Measurements from ENCODE around the gene HS3ST5.

HS3ST5 gene

DNA sequence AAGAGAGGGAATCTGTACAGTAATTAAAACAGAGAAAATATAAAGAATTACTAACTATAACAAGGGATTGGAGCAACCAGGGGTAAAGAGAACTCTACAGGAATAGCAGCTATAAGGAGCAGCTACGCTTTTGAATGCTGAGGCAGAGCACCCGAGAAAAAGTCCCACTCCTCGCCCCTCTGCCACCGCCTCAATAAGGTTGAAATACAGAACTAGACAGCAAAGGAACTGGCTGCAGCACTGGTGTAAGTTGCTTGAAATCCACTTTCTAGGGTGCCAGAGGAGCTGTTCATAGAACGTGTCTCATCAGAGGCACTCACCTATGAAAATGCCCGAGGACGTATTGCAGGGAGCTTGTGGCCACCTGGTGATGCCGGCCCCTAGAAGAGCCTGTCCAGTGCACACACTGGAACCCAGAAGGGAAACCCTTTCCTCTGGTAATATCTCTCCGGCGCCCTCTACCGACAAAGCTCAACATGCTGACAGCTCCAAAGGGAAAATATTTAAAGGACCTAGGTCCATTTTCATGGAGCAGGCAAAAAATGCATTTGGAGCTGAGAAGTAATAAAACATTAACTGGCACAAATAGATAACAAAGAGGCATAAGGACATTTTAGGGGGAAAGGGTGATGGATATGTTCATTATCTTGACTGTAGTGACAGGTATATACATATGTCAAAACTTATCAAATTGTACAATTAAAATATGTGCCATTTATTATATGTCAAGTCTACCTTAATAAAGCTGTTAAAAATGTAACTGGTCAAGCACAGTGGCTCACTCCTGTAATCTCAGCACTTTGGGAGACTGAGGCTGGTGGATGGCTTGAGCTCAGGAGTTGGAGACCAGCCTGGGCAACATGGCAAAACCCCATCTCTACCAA lies 234.5 kb downstream of the HS3ST5 start:
- no peak for TF ChIP-seq JUND (IDR thresholded peaks at IDR 0.05; ENCODE audit: low read depth)
- in situ Hi-C loops (cut with HindIII; ENCODE audit: low pct_unique_long_range_greater_than_20kb, low sequenced_read_pairs) = no loop called here
- DNase-seq (ENCODE audit: low read depth in 1 of 2, low spot score in 1 of 2) = peak; percentile 30 to 74

DNA sequence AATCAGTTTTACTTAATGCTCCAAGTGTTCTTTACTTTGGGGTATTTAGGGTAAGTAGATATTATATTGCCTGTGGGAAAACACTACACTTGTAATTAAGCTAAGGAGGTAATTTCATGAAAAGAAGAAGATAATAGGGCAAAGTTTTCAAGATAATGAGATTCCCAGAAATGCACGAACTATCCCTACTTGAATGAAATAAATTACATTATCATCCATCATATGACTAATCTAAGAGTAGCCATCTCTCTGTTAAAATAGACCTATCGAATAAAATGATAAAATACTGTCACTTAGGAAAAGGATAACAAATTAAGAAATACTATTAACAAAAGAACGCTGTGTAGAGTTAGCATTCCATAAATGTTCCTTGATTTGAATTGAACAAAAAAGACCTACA lies 236.8 kb downstream of the HS3ST5 start:
- in situ Hi-C loops (cut with HindIII; ENCODE audit: low pct_unique_long_range_greater_than_20kb, low sequenced_read_pairs) = no loop called here
- TF ChIP-seq JUND (IDR thresholded peaks at IDR 0.05; ENCODE audit: low read depth) = no peak
- no peak for DNase-seq (ENCODE audit: low read depth in 1 of 2, low spot score in 1 of 2)

DNA sequence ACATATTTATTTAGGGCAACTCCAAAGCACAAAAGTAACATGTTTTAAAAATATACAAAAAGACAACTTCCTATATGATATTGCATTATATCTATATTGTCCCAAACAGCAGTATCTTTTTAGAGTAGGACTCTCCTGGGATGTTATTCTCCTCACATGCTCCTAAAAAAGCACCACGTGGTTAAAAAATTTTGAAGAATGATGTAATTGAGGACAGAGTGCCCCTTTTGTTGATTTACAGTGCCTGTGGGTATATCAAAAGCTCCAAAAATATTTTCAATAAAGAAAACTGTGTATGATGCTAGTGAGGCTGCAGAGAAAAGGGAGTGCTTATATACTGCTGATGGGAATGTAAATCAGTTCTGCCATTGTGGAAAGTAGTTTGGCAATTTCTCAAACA lies 241.6 kb downstream of the HS3ST5 start:
- in situ Hi-C loops (cut with HindIII; ENCODE audit: low pct_unique_long_range_greater_than_20kb, low sequenced_read_pairs) = no loop called here
- no peak for TF ChIP-seq JUND (IDR thresholded peaks at IDR 0.05; ENCODE audit: low read depth)
- no peak for DNase-seq (ENCODE audit: low read depth in 1 of 2, low spot score in 1 of 2)

DNA sequence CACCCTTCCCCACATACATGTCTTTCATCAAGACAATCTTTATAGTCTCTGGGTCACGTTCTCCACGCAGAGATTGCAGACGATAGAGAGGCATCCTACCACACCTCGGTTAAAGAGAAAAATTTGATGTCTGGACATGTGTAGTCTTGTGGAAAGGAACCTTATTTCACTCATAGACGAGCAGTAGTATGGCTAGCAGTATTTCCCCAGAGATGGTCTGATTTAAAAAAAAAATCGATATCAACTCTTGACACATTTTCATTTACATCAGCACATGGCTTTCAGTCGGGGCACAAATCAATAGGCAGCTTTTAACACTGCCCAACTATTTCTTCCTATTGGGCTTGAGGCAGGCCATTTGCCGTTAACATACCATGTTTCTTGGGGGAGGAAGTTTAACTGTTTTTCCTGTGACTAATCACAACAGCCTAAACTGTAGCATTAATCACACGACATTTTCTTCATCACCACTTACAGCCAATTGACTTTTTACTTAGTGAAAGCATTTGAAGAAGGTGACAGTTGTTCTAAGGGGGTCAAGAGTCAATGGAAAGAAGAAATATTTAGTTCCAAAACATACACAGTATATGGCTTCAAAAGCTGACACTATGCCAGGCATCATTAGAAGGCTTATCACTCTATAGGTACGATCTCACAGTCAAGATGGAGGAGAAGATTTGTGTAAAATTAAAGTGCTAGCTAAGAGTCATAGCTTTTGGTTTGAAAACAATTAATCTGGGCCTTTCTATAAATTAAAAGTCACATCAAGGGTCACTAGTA lies 242.4 kb downstream of the HS3ST5 start:
- TF ChIP-seq JUND (IDR thresholded peaks at IDR 0.05; ENCODE audit: low read depth) = no peak
- DNase-seq (ENCODE audit: low read depth in 1 of 2, low spot score in 1 of 2) = no peak
- in situ Hi-C loops (cut with HindIII; ENCODE audit: low pct_unique_long_range_greater_than_20kb, low sequenced_read_pairs) = no loop called here

DNA sequence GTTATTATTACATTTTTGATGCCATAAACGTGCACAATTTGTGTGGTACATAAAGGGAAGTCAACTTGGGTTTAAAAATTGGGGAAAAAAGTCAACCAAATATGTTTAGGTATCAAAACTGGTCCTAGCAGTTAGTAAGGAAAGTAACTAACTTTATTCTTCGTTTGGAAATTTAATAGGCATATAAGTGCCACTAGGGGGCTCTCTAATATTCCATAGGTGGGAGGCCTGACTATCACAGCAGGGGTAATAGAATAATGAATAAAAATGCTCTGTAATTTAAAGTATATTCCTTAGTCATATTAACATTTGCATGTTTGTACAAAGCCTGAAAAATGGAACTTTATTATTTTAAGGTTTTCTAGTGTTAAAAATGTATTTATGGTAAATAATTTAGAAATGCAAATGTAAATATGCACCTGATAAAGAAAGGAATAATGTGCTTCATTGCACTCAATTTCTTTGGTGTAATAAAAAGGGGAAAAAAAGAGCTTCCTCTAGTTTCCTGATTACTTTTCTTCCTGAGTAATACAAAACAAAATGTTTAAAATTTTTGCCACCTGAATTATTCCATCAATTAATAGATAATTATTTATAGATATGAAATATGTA lies 246.2 kb downstream of the HS3ST5 start:
- in situ Hi-C loops (cut with HindIII; ENCODE audit: low pct_unique_long_range_greater_than_20kb, low sequenced_read_pairs) = no loop called here
- no peak for TF ChIP-seq JUND (IDR thresholded peaks at IDR 0.05; ENCODE audit: low read depth)
- peak in 1 of 2 experiments; percentile 45 for DNase-seq (ENCODE audit: low read depth in 1 of 2, low spot score in 1 of 2)

DNA sequence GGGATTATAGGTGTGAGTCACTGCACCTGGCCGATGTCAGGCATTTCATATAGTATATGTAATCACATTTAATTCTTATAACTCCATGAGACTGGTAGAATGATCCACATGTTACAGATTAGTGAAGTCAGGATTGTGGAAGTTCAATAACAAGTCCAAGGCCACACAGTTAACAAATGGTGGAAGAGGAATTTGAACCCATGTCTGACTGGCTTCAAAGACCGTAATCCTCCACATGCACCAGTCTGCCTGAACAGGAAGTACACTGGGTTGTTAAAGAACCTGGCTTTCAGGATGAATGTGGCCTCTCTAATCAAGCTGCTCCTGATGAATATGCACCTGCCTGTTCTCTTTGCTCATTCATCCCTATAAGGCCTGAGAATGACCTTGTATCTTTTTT lies 249.9 kb downstream of the HS3ST5 start:
- in situ Hi-C loops (cut with HindIII; ENCODE audit: low pct_unique_long_range_greater_than_20kb, low sequenced_read_pairs) = no loop called here
- TF ChIP-seq JUND (IDR thresholded peaks at IDR 0.05; ENCODE audit: low read depth) = no peak
- DNase-seq (ENCODE audit: low read depth in 1 of 2, low spot score in 1 of 2) = no peak

DNA sequence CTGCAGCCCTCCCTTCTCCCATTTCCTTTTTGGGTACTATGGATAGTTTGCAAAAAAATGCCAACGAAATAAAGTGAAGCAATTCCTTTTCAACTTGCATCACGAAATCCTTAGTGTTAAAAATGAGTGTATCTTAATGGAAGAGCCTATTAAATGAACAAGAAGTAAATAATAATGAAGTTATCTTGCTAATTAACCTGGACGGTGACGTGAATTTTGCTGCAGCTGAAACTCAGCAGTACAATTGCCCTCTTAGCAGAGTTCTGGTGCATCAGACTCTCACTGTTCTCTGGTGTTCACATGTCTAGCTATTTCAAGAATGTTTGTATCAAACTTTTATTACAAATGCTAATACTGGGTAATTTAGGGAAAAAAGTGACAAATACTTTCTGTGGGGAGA lies 252.2 kb downstream of the HS3ST5 start:
- in situ Hi-C loops (cut with HindIII; ENCODE audit: low pct_unique_long_range_greater_than_20kb, low sequenced_read_pairs) = no loop called here
- no peak for TF ChIP-seq JUND (IDR thresholded peaks at IDR 0.05; ENCODE audit: low read depth)
- DNase-seq (ENCODE audit: low read depth in 1 of 2, low spot score in 1 of 2) = no peak

DNA sequence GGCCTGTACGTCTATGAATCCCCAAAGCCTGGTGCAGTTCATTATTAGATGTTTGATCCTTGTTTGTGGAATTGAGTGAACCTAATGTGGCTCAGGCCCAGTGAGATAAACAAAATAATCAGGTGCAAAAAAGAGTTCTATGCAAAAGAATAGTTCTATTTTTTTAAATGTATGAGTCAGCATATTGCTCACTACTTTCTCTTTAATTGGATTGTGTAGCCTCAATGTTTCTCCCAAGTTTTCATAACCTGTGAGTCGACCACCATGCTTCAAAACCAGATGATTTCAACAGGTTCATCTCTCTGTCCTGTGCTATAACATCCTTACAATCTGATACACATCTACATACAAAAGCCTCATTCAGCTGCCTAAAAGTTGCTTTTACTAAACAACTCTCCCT lies 255.3 kb downstream of the HS3ST5 start:
- no peak for TF ChIP-seq JUND (IDR thresholded peaks at IDR 0.05; ENCODE audit: low read depth)
- DNase-seq (ENCODE audit: low read depth in 1 of 2, low spot score in 1 of 2) = no peak
- in situ Hi-C loops (cut with HindIII; ENCODE audit: low pct_unique_long_range_greater_than_20kb, low sequenced_read_pairs) = no loop called here

DNA sequence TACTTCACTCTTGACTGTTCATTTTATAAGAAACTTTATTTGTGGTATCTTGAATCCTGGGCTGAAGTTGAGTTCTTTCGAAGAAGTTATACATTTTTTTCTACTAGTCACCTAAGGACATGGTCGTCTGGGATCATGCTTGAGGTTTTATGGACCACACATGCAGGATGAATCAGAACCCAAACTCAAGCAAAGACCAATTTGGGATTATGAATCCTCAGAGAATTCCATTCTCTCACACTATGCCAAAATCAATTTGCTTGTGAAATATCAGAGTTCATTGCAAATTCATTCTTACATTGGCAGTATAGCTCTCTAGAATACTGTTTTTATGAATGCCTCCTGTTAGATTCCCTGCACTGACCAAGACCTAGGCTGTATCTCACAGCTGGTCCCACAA lies 257.6 kb downstream of the HS3ST5 start:
- DNase-seq (ENCODE audit: low read depth in 1 of 2, low spot score in 1 of 2) = no peak
- in situ Hi-C loops (cut with HindIII; ENCODE audit: low pct_unique_long_range_greater_than_20kb, low sequenced_read_pairs) = no loop called here
- no peak for TF ChIP-seq JUND (IDR thresholded peaks at IDR 0.05; ENCODE audit: low read depth)

DNA sequence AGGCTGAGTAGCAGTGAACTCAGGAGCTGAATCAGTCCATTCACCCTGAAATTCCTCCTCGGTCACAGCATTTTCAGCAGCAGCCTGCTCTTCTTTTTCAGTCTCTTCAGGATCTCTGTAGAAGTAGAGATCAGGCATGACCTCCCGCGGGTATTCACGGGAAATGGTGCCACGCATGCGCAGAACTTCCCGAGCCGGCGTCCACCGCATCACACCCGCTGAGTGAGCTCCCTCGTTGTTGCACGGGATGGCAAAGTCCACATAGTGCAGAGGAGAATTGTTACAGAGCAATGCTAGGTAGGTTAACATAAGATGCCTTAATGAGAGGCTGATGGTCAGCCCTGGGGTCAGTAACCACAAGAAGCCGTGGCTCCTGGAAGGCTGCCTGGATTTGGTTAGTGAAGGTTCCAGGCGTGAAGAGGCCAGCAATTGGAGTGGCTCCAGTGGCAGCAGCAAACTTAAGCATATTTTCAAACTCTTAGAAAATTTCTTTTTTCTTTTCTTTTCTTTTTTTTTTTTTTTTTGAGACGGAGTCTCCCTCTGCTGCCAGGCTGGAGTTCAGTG lies 258.4 kb downstream of the HS3ST5 start:
- no peak for TF ChIP-seq JUND (IDR thresholded peaks at IDR 0.05; ENCODE audit: low read depth)
- in situ Hi-C loops (cut with HindIII; ENCODE audit: low pct_unique_long_range_greater_than_20kb, low sequenced_read_pairs) = no loop called here
- no peak for DNase-seq (ENCODE audit: low read depth in 1 of 2, low spot score in 1 of 2)

DNA sequence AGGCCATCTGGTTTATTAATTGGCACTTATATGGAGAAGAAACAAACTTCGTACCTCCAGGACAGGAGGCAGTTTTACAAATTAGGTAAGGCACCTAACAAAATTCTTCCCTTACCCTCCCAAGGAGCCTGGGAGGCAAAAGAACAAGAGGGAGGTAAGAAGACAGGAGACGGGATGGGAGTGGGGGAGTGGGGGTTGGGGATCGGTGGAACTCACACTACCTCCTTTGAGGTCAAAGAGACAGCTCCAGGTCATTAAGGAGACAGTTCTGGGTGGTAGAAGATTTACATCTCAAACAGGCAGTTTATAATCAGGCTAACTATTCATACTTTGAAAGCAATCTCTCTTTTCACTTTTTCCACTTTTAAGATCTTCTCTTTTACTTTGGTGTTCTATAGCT lies 259.6 kb downstream of the HS3ST5 start:
- no peak for DNase-seq (ENCODE audit: low read depth in 1 of 2, low spot score in 1 of 2)
- TF ChIP-seq JUND (IDR thresholded peaks at IDR 0.05; ENCODE audit: low read depth) = no peak
- in situ Hi-C loops (cut with HindIII; ENCODE audit: low pct_unique_long_range_greater_than_20kb, low sequenced_read_pairs) = no loop called here

DNA sequence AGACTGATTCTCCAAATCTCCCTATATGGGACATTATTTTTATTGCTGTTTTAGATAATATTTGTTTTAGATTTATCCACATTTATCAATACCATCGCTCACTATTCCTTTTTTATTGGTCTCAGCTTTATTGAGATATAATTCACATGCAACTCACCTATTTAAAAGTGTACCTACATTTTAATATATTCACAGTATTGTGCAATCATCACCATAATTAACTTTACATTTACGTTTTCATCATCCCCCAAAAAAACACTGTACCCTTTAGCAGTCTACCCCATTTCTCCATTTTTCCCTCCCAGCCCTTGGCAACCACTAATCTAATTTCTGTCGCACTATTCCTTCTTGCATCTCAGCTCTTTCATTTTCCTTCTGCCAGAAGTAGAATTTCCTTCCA lies 261.1 kb downstream of the HS3ST5 start:
- in situ Hi-C loops (cut with HindIII; ENCODE audit: low pct_unique_long_range_greater_than_20kb, low sequenced_read_pairs) = no loop called here
- no peak for TF ChIP-seq JUND (IDR thresholded peaks at IDR 0.05; ENCODE audit: low read depth)
- no peak for DNase-seq (ENCODE audit: low read depth in 1 of 2, low spot score in 1 of 2)

Measured in T47D (cell line).